ENCODE data around the gene MPC1.

GRCh38 chr6:166423781-166424180 is 41.0 kb upstream of the MPC1 start:
- TF ChIP-seq CTCF (IDR thresholded peaks at IDR 0.05; ENCODE audit: low read depth, low read length, poor library complexity, severe bottlenecking) (no peak), EZH2phosphoT487 (IDR thresholded peaks at IDR 0.05; ENCODE audit: borderline replicate concordance, low read length) (no peak)
